OCI-M1 (cell line): ENCODE data around the gene PAM16.

Experiments
- DNase-seq: peaks from one replicate; lab custom pipeline; 2025; lab: John Stamatoyannopoulos, UW

The PAM16 gene

DNA sequence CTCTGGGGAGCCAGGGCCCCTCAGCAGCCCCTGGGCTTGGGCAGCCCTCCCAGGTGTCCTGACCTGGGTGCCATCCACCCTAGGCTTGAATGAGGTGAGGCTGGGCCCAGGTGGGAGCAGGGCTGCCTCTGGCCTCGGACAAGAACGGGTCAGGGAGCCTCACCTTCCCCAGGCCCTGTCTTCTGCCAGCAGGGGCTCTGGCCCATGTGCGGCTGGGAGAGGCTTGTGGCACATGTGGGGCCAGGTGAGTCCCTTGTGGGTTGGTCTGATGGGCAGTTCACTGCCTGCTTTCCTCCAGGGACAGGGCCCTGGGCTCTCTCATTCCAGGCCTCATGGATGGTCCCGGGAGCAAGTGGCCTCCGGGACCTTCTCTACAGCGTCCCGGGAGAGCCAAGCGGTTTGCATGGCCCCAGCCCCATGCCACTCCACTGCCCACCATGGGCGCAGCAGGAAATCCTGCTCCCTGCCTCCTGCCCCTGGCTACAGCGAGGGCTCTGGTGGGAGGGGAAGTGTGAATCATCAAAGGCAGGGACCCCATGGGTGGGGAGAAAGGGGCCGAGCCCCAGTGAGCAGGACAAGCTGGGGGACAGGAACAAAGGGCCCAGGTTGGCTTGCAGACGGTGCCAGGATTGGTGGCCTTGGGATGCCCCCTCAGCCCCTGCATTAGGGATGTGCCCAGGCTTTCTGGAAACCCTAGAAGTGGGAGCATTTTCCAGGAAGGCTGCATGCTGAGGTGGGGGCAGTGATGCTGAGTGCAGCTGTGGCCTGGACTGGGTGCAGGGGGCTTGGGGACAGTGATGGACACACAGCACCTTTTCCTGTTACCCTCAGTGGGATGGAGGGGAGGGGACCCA lies 32.7 kb upstream of the PAM16 start:
- no peak for DNase-seq

DNA sequence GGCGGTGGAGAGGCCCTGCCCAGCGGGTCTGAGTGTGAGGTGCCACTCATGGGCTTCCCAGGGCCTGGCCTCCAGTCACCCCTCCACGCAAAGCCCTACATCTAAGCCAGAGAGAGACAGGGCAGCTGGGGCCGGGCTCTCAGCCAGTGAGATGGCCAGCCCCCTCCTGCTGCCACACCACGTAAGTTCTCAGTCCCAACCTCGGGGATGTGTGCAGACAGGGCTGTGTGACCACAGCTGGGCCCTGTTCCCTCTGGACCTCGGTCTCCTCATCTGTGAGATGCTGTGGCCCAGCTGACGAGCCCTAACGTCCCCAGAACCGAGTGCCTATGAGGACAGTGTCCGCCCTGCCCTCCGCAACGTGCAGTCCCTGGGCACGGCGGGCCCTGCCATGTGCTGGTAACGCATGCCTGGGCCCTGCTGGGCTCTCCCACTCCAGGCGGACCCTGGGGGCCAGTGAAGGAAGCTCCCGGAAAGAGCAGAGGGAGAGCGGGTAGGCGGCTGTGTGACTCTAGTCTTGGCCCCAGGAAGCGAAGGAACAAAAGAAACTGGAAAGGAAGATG lies 31.8 kb upstream of the PAM16 start:
- DNase-seq: no peak

DNA sequence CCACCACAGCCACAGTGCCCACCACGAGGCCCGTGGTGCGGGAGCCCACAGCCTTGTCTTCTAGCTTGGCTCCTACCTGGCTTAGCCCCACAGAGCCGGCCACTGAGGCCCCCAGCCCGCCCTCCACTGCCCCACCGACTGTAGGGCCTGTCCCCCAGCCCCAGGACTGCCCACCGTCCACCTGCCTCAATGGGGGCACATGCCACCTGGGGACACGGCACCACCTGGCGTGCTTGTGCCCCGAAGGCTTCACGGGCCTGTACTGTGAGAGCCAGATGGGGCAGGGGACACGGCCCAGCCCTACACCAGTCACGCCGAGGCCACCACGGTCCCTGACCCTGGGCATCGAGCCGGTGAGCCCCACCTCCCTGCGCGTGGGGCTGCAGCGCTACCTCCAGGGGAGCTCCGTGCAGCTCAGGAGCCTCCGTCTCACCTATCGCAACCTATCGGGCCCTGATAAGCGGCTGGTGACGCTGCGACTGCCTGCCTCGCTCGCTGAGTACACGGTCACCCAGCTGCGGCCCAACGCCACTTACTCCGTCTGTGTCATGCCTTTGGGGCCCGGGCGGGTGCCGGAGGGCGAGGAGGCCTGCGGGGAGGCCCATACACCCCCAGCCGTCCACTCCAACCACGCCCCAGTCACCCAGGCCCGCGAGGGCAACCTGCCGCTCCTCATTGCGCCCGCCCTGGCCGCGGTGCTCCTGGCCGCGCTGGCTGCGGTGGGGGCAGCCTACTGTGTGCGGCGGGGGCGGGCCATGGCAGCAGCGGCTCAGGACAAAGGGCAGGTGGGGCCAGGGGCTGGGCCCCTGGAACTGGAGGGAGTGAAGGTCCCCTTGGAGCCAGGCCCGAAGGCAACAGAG lies 31.0 kb upstream of the PAM16 start:
- DNase-seq: no peak

GRCh38 chr16:4381072-4381934 lies 30.2 kb upstream of the PAM16 start:
- DNase-seq: no peak

GRCh38 chr16:4380119-4381063 lies 29.3 kb upstream of the PAM16 start:
- DNase-seq: no peak

DNA sequence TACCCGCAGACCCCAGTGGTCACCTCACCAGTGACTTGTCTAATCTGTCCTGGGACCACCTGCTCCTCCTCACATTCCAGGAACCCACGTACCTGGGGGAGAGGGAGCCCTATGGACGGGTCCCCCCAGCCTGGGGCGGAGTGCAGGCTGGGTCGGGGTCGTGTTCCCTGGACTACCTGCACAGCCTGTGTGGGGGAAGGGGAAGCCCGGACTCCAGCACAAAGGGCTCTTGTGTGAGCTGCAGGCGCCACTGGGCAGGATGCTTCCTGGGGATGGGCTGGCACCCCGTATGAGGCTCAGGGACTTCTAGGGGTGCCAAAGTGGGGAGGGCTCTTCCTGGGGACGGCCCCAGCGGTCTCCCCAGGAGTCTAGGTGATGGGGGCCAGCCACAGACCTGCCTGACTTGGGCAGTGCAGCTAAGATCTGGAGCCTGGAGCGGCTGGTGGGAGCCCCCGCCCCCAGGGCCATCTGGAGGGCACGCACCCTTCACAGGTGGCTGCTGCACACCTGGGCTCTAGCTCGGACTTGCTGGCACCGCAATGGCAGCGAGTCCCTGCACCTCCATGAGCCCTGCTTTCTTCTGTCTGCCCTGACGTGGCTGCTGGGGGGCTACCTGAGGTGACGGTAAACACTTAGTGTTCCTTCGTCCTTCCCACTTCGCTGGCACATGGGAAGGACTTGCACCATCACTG lies 28.0 kb upstream of the PAM16 start:
- DNase-seq: no peak

- DNase-seq: no peak
Observed at GRCh38 chr16:4378161-4378666, 27.1 kb upstream of the PAM16 start.

DNA sequence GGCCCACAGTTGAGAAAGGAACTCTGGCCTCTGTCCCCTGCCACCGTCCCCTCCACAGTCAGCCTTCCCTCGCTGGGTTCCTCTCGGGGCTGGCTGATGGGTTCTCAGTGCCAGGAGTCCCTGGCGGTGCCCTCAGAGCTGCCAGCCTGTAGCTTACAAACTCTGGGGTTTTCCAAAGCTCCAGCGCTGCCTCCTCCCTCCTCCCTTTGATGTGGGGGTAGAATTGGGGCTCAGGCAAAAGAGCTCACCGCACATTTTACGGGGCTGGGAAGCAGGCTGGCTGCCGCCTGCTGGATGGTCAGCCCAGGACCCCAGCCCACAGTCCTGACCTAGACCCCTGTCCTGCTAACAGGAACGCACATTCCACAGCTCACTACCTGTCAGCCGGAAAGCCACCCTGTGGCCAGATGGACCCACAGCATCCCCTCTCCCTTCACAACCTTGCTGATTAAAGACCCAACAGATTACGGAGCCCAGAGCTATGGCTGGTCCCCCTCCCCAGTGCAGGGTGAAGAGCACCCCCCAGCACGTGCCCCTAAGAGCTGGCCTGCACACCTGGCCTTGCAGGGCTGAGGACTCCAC lies 26.5 kb upstream of the PAM16 start:
- DNase-seq: no peak

DNA sequence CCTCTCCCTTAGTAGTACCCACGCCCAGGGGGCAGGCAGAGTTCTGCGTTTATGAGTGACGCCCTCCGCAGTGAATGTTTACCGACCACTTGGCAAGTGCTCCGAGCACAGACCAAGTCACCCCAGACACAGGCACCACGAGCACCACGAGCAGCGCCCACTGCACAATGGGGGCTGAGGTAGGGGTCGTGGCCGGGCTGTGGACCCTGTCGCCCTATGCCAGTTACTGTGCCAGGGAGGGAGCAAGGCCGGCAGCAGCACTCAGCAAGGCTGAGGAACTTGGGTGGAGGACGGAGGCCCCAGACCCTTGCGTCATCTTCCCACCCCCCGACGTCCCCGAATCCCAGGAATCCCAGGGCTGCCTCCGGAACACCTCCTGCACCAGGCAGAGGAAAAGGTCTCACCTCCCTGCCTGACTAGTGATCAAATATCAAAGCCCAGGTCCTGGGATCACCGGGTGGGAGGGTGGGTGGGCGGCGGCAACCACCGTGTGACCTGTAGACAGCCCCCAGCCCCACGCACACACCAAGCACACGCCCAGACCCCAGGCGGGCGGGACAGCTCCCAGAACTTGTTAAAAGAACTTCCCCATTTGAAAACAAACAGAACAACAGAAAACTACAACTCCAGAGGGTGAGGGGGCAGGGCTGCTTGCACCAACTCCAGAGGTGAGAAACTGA lies 25.9 kb upstream of the PAM16 start:
- no peak for DNase-seq

GRCh38 chr16:4376126-4376892 lies 25.2 kb upstream of the PAM16 start:
- DNase-seq: no peak

- DNase-seq: no peak
Observed at GRCh38 chr16:4375717-4376116, 24.6 kb upstream of the PAM16 start.

DNA sequence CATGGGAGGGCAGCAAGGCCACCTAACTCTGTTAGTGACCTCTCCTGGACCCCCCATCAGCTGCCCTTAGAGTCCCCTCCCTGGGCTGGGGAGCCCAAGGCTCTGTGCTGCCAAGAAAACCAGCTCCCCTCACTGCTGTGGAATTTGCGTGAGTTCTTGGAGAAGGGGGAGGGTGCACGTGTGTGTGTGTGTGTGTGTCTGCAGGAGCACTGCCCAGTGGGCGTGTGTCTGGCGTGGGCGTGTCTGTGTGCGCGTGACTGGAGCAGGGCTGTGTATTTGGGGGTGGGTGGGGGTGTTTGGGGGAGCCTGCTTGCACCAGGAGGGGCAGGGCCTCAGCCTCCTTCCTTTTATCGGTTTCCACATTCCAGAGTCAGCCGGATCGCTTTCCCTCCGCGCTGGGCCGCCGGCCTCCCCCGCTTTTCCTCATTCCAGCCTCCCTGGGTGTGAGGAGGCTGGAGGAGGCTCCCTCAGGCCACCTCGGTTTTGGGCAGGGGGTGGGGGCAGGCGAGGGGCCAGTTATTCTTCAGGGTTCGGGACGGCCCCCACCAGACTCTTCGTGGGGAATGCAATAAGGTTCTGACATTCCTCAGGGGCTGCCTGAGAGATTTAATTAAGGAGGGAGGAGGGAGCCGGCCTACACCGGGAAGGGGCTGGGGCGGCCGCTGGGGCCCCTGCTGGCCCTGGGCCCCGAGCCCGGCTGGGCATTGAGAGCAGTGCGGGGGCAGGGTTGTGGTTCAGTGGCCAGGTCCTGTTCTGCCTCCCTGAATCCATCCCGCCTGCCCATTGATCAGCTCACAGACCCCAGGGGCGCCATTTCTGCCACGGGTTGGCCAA lies 23.0 kb upstream of the PAM16 start:
- peak; percentile 29 for DNase-seq

- no peak for DNase-seq
Observed at GRCh38 chr16:4373356-4373908, 22.3 kb upstream of the PAM16 start.

- DNase-seq: peak; percentile 45
Observed at GRCh38 chr16:4372578-4373355, 21.6 kb upstream of the PAM16 start.

GRCh38 chr16:4372001-4372577 lies 21.0 kb upstream of the PAM16 start:
- peak; percentile 45 for DNase-seq
